Measurements from ENCODE around the gene PCDHA7.
A peak's percentile ranks its signal among the peaks of the same experiment; 100 is the strongest.
"Not testable (repeated sequence)": the region's sequence is repeated elsewhere in the genome, so short reads cannot be mapped to it uniquely, and the experiment has no call there.

PCDHA7 gene

DNA sequence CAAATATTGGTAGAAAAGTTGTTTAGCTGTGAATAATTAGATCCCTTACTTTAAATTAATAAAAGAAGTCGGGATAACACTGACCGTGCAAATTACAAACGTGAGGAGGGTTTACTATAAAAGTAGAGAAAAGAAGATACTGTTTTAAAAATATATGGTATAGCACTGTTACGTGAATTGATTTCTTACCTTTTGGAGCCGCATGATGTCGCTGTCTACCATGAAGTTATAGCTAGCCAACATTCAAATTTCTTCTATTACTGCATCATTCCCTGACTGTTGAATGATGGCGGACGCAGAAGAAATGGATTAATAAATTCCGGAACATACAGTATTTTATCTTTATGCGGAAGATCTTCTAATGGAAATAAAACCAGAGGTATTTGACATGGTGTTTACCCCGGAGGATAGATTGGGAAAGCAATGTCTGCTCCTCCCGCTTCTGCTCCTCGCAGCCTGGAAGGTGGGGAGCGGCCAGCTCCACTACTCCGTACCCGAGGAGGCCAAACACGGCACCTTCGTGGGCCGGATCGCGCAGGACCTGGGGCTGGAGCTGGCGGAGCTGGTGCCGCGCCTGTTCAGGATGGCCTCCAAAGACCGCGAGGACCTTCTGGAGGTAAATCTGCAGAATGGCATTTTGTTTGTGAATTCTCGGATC is 6.2 kb upstream of the PCDHA7 start, which contains the start of gene PCDHA6:
TSS of gene PCDHA6 (plus strand) at position 257 of the 658 bp plus-strand sequence. CDS start at position 389, 132 bp downstream.
- H3K9ac ChIP-seq (ENCODE audit: low read length), result no peak within 1 kb of the TSS
- H3K9me3 ChIP-seq (ENCODE audit: control insufficient read depth, insufficient read depth, low read depth, low read length), result peaks cover 5% of the 10 kb centered on the region; the same call in 1 of the 2 replicates
- no peak within 1 kb of the TSS for H3K27ac ChIP-seq (ENCODE audit: low read depth, low read length)
- H3K27me3 ChIP-seq (ENCODE audit: control insufficient read depth, insufficient read depth, low read length), result no peaks in the 10 kb centered on the region
- H3K4me3 ChIP-seq (ENCODE audit: low read depth, low read length), result peak within 1 kb of the TSS; percentile 31; the same call in 1 of the 2 replicates
- H3K4me1 ChIP-seq (ENCODE audit: control insufficient read depth, insufficient read depth, low read length), result no peaks in the 10 kb centered on the region
- H3K36me3 ChIP-seq (ENCODE audit: control insufficient read depth, insufficient read depth, low read length), result no peaks in the 10 kb centered on the region

DNA sequence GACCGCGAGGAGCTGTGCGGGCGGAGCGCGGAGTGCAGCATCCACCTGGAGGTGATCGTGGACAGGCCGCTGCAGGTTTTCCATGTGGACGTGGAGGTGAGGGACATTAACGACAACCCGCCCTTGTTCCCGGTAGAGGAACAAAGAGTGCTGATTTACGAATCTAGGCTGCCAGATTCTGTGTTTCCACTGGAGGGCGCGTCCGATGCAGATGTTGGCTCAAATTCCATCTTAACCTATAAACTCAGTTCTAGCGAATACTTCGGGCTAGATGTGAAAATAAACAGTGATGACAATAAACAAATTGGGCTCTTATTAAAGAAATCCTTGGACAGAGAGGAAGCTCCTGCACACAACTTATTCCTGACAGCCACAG is 5.7 kb upstream of the PCDHA7 start:
- Histone ChIP-seq H3K4me3 (ENCODE audit: low read depth, low read length) (no peak overlapping the region; the same call in 1 of the 2 replicates), H3K9ac (ENCODE audit: low read length) (no peak overlapping the region), H3K27me3 (ENCODE audit: control insufficient read depth, insufficient read depth, low read length) (no peaks in the 10 kb centered on the region), H3K9me3 (ENCODE audit: control insufficient read depth, insufficient read depth, low read depth, low read length) (peaks cover 5% of the 10 kb centered on the region; the same call in 1 of the 2 replicates), H3K36me3 (ENCODE audit: control insufficient read depth, insufficient read depth, low read length) (no peaks in the 10 kb centered on the region), H3K27ac (ENCODE audit: low read depth, low read length) (no peak overlapping the region), H3K4me1 (ENCODE audit: control insufficient read depth, insufficient read depth, low read length) (no peaks in the 10 kb centered on the region)

DNA sequence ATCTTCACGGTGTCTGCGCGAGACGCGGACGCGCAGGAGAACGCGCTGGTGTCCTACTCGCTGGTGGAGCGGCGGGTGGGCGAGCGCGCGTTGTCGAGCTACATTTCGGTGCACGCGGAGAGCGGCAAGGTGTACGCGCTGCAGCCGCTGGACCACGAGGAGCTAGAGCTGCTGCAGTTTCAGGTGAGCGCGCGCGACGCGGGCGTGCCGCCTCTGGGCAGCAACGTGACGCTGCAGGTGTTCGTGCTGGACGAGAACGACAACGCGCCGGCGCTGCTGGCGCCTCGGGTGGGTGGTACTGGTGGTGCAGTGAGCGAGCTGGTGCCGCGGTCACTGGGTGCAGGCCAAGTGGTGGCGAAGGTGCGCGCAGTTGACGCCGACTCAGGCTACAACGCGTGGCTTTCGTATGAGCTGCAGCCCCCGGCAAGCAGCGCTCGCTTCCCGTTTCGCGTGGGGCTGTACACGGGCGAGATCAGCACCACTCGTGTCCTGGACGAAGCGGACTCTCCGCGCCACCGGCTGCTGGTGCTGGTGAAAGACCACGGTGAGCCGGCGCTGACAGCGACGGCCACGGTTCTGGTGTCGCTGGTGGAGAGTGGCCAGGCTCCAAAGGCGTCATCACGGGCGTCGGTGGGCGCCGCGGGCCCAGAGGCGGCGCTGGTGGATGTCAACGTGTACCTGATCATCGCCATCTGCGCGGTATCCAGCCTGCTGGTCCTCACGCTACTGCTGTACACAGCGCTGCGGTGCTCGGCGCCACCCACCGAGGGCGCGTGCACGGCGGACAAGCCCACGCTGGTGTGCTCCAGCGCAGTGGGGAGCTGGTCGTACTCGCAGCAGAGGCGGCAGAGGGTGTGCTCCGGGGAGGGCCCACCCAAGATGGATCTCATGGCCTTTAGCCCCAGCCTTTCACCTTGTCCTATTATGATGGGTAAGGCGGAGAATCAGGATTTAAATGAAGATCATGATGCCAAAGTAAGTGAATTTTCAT is 4.3 kb upstream of the PCDHA7 start:
- not testable (repeated sequence) for H3K4me1 ChIP-seq (ENCODE audit: control insufficient read depth, insufficient read depth, low read length); H3K36me3 ChIP-seq (ENCODE audit: control insufficient read depth, insufficient read depth, low read length); H3K27ac ChIP-seq (ENCODE audit: low read depth, low read length); H3K9ac ChIP-seq (ENCODE audit: low read length); H3K27me3 ChIP-seq (ENCODE audit: control insufficient read depth, insufficient read depth, low read length); H3K4me3 ChIP-seq (ENCODE audit: low read depth, low read length); H3K9me3 ChIP-seq (ENCODE audit: control insufficient read depth, insufficient read depth, low read depth, low read length)

DNA sequence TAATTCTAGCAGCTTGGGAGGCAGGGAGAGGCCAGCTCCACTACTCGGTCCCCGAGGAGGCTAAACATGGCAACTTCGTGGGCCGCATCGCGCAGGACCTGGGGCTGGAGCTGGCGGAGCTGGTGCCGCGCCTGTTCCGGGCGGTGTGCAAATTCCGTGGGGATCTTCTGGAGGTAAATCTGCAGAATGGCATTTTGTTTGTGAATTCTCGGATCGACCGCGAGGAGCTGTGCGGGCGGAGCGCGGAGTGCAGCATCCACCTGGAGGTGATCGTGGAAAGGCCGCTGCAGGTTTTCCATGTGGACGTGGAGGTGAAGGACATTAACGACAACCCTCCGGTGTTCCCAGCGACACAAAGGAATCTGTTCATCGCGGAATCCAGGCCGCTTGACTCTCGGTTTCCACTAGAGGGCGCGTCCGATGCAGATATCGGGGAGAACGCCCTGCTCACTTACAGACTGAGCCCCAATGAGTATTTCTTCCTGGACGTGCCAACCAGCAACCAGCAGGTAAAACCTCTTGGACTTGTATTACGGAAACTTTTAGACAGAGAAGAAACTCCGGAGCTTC is 455 bp downstream of the PCDHA7 start:
- H3K9me3 ChIP-seq (ENCODE audit: control insufficient read depth, insufficient read depth, low read depth, low read length); H3K36me3 ChIP-seq (ENCODE audit: control insufficient read depth, insufficient read depth, low read length); H3K27me3 ChIP-seq (ENCODE audit: control insufficient read depth, insufficient read depth, low read length); H3K27ac ChIP-seq (ENCODE audit: low read depth, low read length); H3K9ac ChIP-seq (ENCODE audit: low read length); H3K4me1 ChIP-seq (ENCODE audit: control insufficient read depth, insufficient read depth, low read length): not testable (repeated sequence)
- peak overlapping the region; percentile 41; the same call in 1 of the 2 replicates for H3K4me3 ChIP-seq (ENCODE audit: low read depth, low read length)

DNA sequence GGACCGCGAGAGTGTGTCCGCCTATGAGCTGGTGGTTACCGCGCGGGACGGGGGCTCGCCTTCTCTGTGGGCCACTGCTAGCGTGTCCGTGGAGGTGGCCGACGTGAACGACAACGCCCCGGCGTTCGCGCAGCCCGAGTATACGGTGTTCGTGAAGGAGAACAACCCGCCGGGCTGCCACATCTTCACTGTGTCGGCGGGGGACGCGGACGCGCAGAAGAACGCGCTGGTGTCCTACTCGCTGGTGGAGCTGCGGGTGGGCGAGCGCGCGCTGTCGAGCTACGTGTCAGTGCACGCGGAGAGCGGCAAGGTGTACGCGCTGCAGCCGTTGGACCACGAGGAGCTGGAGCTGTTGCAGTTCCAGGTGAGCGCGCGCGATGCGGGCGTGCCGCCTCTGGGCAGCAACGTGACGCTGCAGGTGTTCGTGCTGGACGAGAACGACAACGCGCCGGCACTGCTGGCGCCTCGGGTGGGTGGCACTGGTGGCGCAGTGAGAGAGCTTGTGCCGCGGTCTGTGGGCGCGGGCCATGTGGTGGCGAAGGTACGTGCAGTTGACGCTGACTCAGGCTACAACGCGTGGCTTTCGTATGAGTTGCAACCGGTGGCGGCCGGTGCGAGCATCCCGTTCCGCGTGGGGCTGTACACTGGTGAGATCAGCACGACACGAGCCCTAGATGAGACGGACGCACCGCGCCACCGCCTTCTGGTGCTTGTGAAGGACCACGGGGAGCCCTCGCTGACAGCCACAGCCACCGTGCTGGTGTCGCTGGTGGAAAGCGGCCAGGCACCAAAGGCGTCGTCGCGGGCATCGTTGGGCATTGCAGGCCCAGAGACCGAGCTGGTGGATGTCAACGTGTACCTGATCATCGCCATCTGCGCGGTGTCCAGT is 1.8 kb downstream of the PCDHA7 start:
- Histone ChIP-seq H3K27me3 (ENCODE audit: control insufficient read depth, insufficient read depth, low read length) (no peaks in the 10 kb centered on the region), H3K9me3 (ENCODE audit: control insufficient read depth, insufficient read depth, low read depth, low read length) (peaks cover 5% of the 10 kb centered on the region; the same call in 1 of the 2 replicates), H3K36me3 (ENCODE audit: control insufficient read depth, insufficient read depth, low read length) (peaks cover 3% of the 10 kb centered on the region; the same call in 1 of the 2 replicates), H3K9ac (ENCODE audit: low read length) (no peak overlapping the region), H3K4me3 (ENCODE audit: low read depth, low read length) (no peak overlapping the region), H3K27ac (ENCODE audit: low read depth, low read length) (no peak overlapping the region), H3K4me1 (ENCODE audit: control insufficient read depth, insufficient read depth, low read length) (no peaks in the 10 kb centered on the region)

DNA sequence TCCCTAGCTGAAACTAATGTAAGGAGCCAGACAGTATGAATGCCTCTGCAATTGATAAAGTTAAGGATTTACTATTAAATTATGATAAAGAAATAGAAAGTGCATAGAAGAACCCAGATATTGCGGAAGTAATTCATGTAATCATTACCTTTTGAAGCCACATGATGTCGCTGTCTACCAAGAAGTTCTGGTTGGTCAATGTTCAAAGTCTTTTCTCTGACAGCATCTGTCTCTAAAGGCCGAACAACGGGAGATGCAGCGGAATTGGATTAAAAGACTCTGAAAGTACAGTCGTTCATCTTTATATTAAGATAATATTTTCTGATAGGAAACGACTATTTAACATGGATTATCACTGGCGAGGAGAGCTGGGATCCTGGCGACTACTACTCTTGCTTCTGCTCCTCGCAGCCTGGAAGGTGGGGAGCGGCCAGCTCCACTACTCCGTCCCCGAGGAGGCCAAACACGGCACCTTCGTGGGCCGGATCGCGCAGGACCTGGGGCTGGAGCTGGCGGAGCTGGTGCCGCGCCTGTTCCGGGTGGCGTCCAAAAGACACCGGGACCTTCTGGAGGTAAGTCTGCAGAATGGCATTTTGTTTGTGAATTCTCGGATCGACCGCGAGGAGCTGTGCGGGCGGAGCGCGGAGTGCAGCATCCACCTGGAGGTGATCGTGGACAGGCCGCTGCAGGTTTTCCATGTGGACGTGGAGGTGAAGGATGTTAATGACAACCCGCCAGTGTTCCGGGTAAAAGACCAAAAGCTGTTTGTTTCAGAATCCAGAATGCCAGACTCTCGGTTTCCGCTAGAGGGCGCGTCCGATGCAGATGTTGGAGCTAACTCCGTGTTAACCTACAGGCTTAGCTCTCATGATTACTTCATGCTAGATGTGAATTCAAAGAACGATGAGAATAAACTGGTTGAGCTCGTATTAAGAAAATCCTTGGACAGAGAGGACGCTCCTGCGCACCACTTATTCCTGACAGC is 7.2 kb downstream of the PCDHA7 start, which contains the start of gene PCDHA8:
TSS of gene PCDHA8 (plus strand) at position 210 of the 985 bp plus-strand sequence. CDS start at position 345, 135 bp downstream.
- Histone ChIP-seq H3K4me1 (ENCODE audit: control insufficient read depth, insufficient read depth, low read length) (no peaks in the 10 kb centered on the region), H3K4me3 (ENCODE audit: low read depth, low read length) (peak within 1 kb of the TSS; percentile 42), H3K36me3 (ENCODE audit: control insufficient read depth, insufficient read depth, low read length) (peaks cover 1% of the 10 kb centered on the region; the same call in 1 of the 2 replicates), H3K27me3 (ENCODE audit: control insufficient read depth, insufficient read depth, low read length) (no peaks in the 10 kb centered on the region), H3K9ac (ENCODE audit: low read length) (no peak within 1 kb of the TSS), H3K27ac (ENCODE audit: low read depth, low read length) (no peak within 1 kb of the TSS), H3K9me3 (ENCODE audit: control insufficient read depth, insufficient read depth, low read depth, low read length) (peaks cover 5% of the 10 kb centered on the region)

DNA sequence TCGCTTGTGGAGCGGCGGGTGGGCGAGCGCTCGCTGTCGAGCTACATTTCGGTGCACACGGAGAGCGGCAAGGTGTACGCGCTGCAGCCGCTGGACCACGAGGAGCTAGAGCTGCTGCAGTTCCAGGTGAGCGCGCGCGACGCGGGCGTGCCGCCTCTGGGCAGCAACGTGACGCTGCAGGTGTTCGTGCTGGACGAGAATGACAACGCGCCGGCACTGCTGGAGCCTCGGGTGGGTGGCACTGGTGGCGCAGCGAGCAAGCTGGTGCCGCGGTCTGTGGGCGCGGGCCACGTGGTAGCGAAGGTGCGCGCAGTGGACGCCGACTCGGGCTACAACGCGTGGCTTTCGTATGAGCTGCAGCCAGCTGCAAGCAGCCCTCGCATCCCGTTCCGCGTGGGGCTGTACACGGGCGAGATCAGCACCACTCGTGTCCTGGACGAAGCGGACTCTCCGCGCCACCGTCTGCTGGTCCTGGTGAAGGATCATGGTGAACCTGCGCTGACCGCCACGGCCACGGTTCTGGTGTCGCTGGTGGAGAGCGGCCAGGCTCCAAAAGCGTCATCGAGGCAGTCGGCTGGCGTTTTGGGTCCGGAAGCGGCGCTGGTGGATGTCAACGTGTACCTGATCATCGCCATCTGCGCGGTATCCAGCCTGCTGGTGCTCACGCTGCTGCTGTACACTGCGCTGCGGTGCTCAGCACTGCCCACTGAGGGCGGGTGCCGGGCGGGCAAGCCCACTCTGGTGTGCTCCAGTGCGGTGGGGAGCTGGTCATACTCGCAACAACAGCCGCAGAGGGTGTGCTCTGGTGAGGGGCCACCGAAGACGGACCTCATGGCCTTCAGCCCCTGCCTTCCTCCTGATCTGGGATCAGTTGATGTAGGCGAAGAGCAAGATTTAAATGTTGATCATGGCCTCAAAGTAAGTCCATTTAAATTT is 9.0 kb downstream of the PCDHA7 start:
- Histone ChIP-seq H3K27ac (ENCODE audit: low read depth, low read length) (no peak overlapping the region), H3K9ac (ENCODE audit: low read length) (no peak overlapping the region), H3K4me3 (ENCODE audit: low read depth, low read length) (no peak overlapping the region), H3K36me3 (ENCODE audit: control insufficient read depth, insufficient read depth, low read length) (no peaks in the 10 kb centered on the region), H3K27me3 (ENCODE audit: control insufficient read depth, insufficient read depth, low read length) (no peaks in the 10 kb centered on the region), H3K9me3 (ENCODE audit: control insufficient read depth, insufficient read depth, low read depth, low read length) (peaks cover 3% of the 10 kb centered on the region; the same call in 1 of the 2 replicates), H3K4me1 (ENCODE audit: control insufficient read depth, insufficient read depth, low read length) (no peaks in the 10 kb centered on the region)

DNA sequence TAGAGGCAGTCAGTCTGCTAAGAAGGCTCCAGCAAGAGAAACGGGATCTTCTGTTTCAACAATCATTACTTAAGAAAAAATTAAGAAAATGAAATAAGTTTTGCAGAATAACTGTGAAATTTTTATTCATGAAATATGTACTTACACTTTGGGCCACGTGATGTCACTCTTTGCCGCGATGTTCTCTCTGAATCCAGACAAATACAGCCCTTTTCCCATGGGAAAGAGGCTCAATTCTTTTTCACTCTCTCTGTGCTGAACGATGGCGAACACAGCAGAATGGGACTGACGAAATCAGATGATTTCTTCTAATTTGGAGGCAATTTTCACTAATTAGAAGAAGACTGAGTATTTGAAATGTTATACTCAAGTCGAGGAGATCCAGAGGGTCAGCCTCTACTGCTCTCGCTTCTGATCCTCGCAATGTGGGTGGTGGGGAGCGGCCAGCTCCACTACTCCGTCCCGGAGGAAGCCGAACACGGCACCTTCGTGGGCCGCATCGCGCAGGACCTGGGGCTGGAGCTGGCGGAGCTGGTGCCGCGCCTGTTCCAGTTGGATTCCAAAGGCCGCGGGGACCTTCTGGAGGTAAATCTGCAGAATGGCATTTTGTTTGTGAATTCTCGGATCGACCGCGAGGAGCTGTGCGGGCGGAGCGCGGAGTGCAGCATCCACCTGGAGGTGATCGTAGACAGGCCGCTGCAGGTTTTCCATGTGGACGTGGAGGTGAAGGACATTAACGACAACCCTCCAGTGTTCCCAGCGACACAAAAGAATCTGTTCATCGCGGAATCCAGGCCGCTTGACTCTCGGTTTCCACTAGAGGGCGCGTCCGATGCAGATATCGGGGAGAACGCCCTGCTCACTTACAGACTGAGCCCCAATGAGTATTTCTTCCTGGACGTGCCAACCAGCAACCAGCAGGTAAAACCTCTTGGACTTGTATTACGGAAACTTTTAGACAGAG is 14.4 kb downstream of the PCDHA7 start, which contains the start of gene PCDHA9:
TSS of gene PCDHA9 (plus strand) at position 244 of the 964 bp plus-strand sequence. CDS start at position 358, 114 bp downstream.
- H3K4me1 ChIP-seq (ENCODE audit: control insufficient read depth, insufficient read depth, low read length); H3K9me3 ChIP-seq (ENCODE audit: control insufficient read depth, insufficient read depth, low read depth, low read length); H3K9ac ChIP-seq (ENCODE audit: low read length); H3K27me3 ChIP-seq (ENCODE audit: control insufficient read depth, insufficient read depth, low read length); H3K27ac ChIP-seq (ENCODE audit: low read depth, low read length); H3K36me3 ChIP-seq (ENCODE audit: control insufficient read depth, insufficient read depth, low read length): not testable (repeated sequence)
- H3K4me3 ChIP-seq (ENCODE audit: low read depth, low read length), result peak within 1 kb of the TSS; percentile 48; the same call in 1 of the 2 replicates

Measured in HUES6 (cell line).